ENCODE results near the gene LRRC52. TPM values are rescaled to one million over a fixed set of nuclear protein-coding genes. Genes with fewer than 3 reads are reported as not detected.
A peak's percentile ranks its signal among the peaks of the same experiment; 100 is the strongest.

Gene LRRC52
- total and polyA plus RNA-seq, 4 donors = not detected

GRCh38 chr1:165539306-165539705, 4.5 kb upstream of the LRRC52 start:
- Histone ChIP-seq H3K36me3 (ENCODE audit: control insufficient read depth in 4 of 4, insufficient read depth in 3 of 4, low read depth in 1 of 4, low read length in 3 of 4) (no peaks in the 10 kb centered on the region), H3K27ac (ENCODE audit: low read depth in 1 of 2, low read length in 2 of 2) (no peak overlapping the region), H3K4me1 (ENCODE audit: control insufficient read depth in 4 of 4, insufficient read depth in 4 of 4, low read length in 3 of 4) (peaks cover 0 to 5% (median 0%) of the 10 kb centered on the region in 4 donors), H3K9me3 (ENCODE audit: control insufficient read depth in 4 of 4, low read length in 3 of 4) (no peaks in the 10 kb centered on the region), H3K27me3 (ENCODE audit: control insufficient read depth in 4 of 4, insufficient read depth in 4 of 4, low read length in 3 of 4) (no peaks in the 10 kb centered on the region), H3K4me3 (ENCODE audit: low read depth in 1 of 3, low read length in 3 of 3) (no peak overlapping the region), H3K9ac (ENCODE audit: low read depth in 1 of 2, low read length in 2 of 2) (no peak overlapping the region)
- TF ChIP-seq MAX (IDR thresholded peaks at IDR 0.05) (no peak), ZBTB33 (IDR thresholded peaks at IDR 0.05) (no peak), FOXA1 (IDR thresholded peaks at IDR 0.05) (no peak), TAF1 (conservative IDR thresholded peaks at IDR 0.05) (no peak), ATF3 (IDR thresholded peaks at IDR 0.05) (no peak), EGR1 (IDR thresholded peaks at IDR 0.05; ENCODE audit: low read depth in 2 of 2) (no peak), HNF4A (conservative IDR thresholded peaks at IDR 0.05) (no peak), HNF4G (IDR thresholded peaks at IDR 0.05) (no peak), RXRA (IDR thresholded peaks at IDR 0.05) (no peak), NR2F2 (IDR thresholded peaks at IDR 0.05) (no peak), YY1 (IDR thresholded peaks at IDR 0.05) (no peak)
- no peak for DNase-seq (ENCODE audit: low spot score)
- WGBS = 83% methylated on average over 4 of the region's 4 CpGs

- no peak for DNase-seq (ENCODE audit: low spot score)
- Histone ChIP-seq H3K4me1 (ENCODE audit: control insufficient read depth in 4 of 4, insufficient read depth in 4 of 4, low read length in 3 of 4) (peaks cover 0 to 5% (median 0%) of the 10 kb centered on the region in 4 donors), H3K4me3 (ENCODE audit: low read depth in 1 of 3, low read length in 3 of 3) (no peak overlapping the region), H3K36me3 (ENCODE audit: control insufficient read depth in 4 of 4, insufficient read depth in 3 of 4, low read depth in 1 of 4, low read length in 3 of 4) (no peaks in the 10 kb centered on the region), H3K27me3 (ENCODE audit: control insufficient read depth in 4 of 4, insufficient read depth in 4 of 4, low read length in 3 of 4) (no peaks in the 10 kb centered on the region), H3K9ac (ENCODE audit: low read depth in 1 of 2, low read length in 2 of 2) (no peak overlapping the region), H3K27ac (ENCODE audit: low read depth in 1 of 2, low read length in 2 of 2) (no peak overlapping the region), H3K9me3 (ENCODE audit: control insufficient read depth in 4 of 4, low read length in 3 of 4) (no peaks in the 10 kb centered on the region)
- 77% methylated on average over 3 of the region's 3 CpGs for WGBS
- peak; percentile 62 for TF ChIP-seq NR2F2 (IDR thresholded peaks at IDR 0.05)
- no peak for TF ChIP-seq FOXA1 (IDR thresholded peaks at IDR 0.05)
These were observed 3.9 kb upstream of the LRRC52 start for GRCh38 chr1:165539908-165540307.

- Histone ChIP-seq H3K9me3 (ENCODE audit: control insufficient read depth in 4 of 4, low read length in 3 of 4) (no peaks in the 10 kb centered on the region), H3K4me3 (ENCODE audit: low read depth in 1 of 3, low read length in 3 of 3) (no peak overlapping the region), H3K36me3 (ENCODE audit: control insufficient read depth in 4 of 4, insufficient read depth in 3 of 4, low read depth in 1 of 4, low read length in 3 of 4) (no peaks in the 10 kb centered on the region), H3K27me3 (ENCODE audit: control insufficient read depth in 4 of 4, insufficient read depth in 4 of 4, low read length in 3 of 4) (no peaks in the 10 kb centered on the region), H3K9ac (ENCODE audit: low read depth in 1 of 2, low read length in 2 of 2) (no peak overlapping the region), H3K27ac (ENCODE audit: low read depth in 1 of 2, low read length in 2 of 2) (no peak overlapping the region), H3K4me1 (ENCODE audit: control insufficient read depth in 4 of 4, insufficient read depth in 4 of 4, low read length in 3 of 4) (peaks cover 0 to 5% (median 0%) of the 10 kb centered on the region in 4 donors)
- no peak for DNase-seq (ENCODE audit: low spot score)
- 86% methylated on average over 6 of the region's 6 CpGs for WGBS
- TF ChIP-seq ATF3 (IDR thresholded peaks at IDR 0.05) (no peak), REST (IDR thresholded peaks at IDR 0.05) (no peak), GABPA (IDR thresholded peaks at IDR 0.05 in 1 of 2, conservative IDR thresholded peaks at IDR 0.05 in 1 of 2) (no peak), RAD21 (IDR thresholded peaks at IDR 0.05) (no peak), SP1 (IDR thresholded peaks at IDR 0.05) (no peak), ZBTB33 (IDR thresholded peaks at IDR 0.05) (no peak), HNF4A (conservative IDR thresholded peaks at IDR 0.05) (no peak), NR2F2 (IDR thresholded peaks at IDR 0.05) (no peak), RXRA (IDR thresholded peaks at IDR 0.05) (no peak), TAF1 (conservative IDR thresholded peaks at IDR 0.05) (no peak), YY1 (IDR thresholded peaks at IDR 0.05) (no peak), JUND (IDR thresholded peaks at IDR 0.05) (no peak), HNF4G (IDR thresholded peaks at IDR 0.05) (no peak), CTCF (IDR thresholded peaks at IDR 0.05; ENCODE audit: low read depth, low read length, missing input control) (no peak)
These were observed 1.7 kb upstream of the LRRC52 start for GRCh38 chr1:165542015-165542631.
